ENCODE measurements around the gene SERPING1.

SERPING1 gene

DNA sequence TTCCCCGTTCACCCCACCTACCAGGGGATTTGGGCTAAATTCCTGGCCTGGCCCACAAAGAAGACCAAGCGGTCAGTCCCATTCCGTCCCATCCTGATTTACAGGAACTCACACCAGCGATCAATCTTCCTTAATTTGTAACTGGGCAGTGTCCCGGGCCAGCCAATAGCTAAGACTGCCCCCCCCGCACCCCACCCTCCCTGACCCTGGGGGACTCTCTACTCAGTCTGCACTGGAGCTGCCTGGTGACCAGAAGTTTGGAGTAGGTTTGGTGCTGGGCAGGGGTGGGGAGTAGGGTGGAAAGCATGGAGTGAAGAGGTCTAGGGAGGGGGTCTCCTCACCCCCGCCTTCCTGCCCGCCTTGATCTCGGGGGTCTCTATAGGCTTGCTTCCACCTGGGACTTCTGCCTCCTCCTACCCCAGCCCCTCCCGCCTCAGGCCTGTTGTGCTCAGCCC, at the start of gene SERPING1:
TSS of gene SERPING1 (plus strand) at position 225 of the 455 bp plus-strand sequence. CDS start 586 bp downstream, outside the sequence.
- DNase-seq: peak; percentile 79

DNA sequence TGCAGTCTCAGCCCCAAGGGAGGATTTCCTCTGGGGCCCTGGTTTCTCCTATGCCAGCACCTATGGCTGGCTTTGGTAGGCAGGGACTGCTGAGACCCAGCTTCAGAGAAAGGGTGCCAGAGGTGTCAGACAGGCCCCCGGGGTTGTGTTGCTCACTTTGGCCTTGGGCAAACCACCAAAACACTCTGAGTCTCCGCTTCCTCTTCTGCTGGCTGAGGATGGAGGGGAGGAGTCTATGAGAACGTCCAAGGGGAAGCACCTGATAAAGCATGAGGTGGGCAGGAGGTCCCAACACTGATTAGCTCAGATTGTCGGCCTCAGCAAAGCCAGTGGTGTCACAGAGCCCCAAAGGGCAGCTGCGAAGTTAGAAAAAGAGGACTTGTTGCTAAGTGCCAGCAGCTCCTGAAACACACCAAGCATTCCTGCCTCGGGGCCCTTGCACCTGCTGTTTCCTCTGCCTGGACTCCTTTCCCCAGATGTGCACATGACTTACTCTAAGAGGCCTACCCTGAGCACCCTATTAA, 49.6 kb upstream of the SERPING1 start:
- no peak for DNase-seq

DNA sequence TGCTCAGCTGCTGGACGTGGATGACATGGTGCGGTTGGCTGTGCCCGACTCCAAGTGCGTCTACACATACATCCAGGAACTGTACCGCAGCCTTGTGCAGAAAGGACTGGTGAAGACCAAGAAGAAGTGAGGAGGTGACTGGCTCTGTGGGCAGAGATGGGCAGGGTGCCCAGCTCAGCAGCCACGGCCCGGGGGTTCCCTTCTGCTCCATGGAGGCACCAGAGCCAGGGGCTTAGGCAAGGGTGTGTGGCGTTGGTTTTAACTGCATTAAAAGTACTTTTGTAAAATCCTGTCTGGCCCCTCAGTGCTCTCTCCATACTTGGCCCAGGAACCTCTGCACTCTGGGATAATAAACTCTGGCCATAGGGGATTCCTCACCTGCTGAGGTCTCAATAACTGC, 47.5 kb upstream of the SERPING1 start:
- DNase-seq: no peak

DNA sequence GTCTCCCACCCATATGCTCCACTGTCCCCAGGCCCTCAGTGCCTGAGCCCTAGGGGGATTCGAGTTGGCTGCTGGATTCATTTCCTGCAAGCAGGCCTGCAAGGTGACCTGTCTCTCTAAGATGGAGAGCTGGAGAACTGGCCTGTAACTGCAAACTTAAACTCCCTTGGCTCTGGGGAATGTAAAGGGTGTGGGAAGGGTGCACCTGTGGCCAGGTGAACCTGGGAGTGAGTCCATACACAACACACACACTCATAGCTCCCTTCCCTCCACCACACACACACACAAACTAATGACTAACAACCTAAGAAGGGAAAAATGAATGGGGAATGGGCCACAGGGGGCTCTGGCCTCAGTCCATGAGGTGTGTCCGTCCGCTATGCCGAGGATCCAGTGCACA, 45.5 kb upstream of the SERPING1 start:
- DNase-seq: no peak

DNA sequence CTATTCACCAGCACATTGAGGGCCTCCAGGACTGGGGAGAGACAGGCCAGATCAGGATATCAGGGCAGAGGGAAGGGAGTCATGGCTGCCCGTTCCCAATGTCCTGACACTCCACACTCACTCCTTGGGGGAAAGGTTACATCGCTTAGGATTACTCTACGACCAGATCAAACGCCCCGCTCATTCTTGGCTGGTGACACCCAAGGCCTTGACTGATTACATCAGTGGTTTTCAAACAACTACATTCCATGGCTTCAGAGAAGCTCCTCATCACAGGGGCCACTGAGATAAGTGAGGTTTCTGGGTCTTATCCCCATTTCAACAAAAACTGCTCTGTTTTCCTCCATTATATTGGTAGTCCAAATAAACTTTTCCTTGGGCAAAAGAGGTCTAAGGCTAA, 45.0 kb upstream of the SERPING1 start:
- DNase-seq: no peak

DNA sequence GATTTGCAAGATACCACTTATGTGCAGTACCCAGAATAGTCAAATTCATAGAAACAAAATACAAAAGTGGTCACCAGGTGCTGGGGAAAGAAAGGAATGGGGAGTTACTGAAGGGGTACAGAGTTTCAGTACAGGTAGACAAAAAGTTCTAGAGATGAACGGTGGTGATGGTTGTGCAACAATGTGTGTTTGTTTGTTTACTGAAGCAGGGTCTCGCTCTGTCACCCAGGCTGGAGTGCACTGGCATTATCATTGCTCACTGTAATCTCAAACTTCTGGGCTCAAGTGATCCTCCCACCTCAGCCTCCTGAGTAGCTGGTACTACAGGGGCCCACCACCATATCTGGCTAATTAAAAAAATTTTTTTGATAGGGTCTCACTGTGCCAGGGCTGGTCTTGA, 42.1 kb upstream of the SERPING1 start:
- DNase-seq: no peak

DNA sequence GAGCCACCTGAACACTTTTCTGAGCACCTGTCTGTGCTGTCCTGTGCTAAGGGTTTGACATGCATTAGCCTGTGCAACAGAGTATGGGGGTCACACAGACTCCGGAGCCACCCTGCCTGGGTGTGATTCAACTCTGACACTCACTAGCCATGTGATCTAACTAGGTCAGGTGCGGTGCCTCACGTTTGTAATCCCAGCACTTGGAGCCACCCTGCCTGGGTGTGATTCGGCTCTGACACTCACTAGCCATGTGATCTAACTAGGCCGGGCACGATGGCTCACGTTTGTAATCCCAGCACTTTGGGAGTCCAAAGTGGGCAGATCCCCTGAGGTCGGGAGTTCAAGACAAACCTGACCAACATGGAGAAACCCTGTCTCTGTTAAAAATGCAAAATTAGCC, 41.4 kb upstream of the SERPING1 start:
- no peak for DNase-seq

DNA sequence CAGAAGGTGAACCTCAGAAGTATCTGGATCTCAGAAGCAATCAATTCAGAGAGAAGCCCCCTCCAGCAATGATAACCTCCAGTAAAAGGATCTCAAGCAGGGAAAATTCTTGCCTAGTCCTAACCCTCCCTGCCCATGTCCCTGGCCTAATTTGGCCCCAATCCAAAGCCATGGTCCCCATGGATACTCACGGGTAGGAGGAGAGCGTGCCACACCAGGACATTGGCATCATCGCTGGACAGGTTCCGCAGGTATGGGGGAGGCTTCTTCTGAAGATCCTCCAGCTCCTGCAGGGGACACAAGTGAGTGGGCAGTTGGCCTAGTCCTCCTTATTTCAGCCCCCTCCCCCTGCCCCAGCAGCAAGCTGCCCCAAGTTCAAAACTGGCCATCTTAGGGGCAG, 37.3 kb upstream of the SERPING1 start:
- no peak for DNase-seq

DNA sequence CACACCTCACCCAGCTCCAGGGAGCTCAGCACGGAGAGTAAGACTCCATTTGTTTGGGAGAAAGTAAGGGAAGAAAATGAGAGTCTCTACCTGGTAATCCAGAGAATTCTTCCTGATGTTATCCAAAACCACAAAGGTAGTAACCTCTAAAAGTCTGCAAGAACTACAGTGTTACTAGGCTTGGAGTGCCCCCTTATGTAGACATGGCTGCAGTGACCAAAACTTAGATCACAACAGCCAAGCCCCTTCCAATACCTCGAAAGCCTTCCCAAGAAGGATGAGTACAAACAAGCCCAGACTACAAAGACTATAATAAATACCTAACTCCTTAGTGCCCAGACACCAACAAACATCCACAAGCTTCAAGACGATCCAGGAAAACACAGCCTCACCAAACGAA, 34.9 kb upstream of the SERPING1 start:
- DNase-seq: no peak

DNA sequence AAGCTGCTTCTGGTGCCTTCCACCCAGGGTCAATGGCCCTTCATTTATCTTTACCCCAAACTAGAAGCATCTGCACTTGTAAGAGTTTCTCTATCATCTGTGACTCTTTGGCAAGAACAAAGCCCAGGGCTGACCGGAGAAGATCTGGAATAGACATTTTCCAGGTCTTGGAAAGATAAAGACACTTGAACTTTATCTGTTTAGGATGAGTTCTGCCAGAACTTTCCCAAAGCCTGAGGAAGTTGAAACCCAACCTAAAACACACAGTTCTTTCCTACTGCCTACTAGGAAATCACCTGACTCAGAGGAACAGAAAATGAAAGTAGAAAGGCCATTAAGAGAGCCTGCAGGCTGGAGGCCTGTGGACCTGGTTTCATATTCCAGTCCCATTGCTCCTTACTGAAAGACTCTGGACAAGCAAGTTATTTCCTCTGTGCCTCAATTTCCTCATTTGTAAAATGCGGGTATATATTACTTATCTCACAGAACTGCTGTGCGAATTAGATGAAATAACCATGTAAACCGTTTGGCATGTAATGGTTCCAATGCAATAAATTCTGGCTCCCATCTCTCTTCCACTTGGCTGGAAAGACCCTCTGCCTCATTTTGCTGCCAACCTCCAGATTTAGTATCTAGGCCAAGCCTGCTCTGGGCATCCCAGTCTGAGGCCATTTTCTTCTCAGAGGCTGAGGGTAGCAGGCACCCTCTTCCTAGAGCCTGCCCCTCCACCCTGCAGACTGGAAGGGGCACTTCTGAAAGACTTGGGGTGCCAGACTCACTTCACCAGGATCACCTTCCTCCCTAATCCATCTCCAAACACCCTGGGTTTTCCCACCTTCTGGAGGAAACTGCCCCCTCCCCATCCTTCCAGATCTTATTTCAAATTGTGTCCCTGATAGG, 31.2 kb upstream of the SERPING1 start:
- no peak for DNase-seq

DNA sequence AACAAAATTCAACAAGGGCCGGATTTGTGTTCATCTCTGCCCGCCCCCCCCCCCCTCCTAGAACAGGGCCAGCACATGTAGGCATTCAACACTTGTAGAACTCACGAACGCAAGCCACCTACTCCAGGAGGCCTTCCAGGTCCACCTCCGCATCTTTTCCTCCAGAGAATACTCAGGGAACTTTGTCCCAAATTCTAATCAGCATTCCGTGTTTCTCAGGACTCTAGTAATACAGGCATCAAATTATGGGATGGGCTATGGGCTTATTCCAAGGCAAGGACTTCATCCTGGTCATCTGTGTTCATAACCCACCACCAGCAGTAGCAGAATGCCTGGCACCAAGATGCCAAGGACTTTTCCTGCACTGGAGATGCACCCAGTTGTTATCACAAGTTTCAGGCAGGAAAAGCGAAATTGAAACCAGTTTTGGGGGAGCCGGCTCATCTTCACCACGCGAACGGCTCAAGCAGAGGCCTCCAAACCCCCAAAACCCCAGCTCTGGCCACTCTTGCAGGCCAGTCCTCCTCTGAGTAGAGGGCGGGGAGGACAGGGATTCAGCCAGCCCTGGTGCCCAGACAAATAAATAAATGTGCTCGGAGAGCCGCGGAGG, 30.5 kb upstream of the SERPING1 start:
- DNase-seq: no peak

DNA sequence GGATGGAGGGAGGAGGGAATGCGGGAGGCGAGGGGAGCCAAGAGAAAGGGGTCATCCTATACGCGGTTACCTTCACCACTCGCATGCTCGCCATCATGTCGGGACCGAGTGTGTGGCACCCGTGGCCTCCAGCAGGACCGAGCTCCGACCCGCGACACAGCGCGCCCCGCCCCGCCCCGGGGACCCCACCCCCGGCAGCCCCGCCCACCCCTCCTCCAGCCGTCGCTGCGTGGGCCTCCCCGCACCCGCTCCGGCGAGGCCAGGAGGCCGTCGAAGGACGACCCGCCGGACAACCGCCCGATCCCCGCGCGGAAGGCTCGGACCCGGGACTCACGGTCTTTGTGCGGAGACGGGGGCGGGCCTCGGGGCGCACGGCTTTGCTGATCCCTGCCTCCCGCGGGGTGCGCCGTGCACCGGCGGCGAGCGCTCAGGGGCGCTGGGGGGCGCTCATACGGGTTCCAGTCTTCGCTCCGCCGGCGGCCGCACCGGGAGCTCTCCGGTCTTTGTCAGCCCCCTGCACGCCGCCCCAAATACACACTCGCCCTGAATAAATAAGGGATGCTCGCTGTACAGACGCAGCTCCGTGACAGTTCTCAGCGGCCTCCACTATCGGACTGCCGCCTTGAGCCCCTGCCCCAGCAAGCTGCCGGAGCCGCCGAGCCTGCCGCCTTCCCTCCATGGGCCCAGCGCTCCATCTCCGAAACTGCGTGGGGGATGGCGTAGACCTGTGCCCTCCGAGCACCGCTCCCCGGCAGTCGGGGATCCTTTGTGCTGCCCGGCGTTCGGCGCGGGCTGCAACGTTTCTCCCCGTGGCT, 29.8 kb upstream of the SERPING1 start, which contains the start of gene UBE2L6:
TSS of gene UBE2L6 (minus strand) at position 158 of the 815 bp plus-strand sequence. CDS start at position 97, 61 bp downstream.
- DNase-seq: peak; percentile 66

DNA sequence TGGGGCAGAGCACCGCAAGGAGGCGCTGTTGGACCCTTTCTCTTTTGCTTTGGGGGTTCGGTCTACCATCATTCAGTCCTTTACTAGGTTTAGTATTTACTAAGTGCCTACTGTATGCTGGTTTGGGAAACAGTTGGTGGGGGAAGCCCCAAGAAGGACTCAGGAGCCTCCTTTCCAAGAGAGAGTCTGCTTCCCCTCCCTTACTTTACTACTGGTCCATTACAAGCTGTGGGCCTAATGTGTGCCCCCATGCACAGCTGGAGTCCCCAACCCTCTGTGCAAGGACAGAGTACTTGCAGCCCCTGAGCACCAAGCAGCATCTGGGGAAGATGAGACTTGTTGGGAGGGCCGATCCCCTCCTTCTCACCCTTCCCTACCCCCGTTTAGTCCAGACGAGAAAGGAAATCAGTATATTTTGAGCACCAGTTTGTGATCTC, 29.1 kb upstream of the SERPING1 start:
- DNase-seq: peak; percentile 88

DNA sequence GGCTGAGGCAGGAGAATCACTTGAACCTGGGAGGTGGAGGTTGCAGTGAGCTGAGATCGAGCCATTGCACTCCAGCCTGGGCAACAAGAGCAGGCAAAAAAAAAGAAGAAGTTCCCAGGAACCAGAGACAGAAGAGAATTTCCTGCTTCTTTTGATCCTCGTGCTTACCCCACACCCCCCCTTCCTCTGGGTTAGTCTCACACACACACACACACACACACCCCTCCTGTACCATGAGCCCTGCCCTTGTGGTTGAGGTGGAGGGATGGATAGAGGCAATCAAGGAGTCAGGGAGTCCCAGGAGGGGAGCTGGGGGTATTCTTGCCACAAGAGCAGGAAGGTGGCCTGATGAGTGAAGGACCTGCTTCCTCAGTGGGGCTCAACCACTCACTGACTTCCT, 25.9 kb upstream of the SERPING1 start:
- DNase-seq: no peak

DNA sequence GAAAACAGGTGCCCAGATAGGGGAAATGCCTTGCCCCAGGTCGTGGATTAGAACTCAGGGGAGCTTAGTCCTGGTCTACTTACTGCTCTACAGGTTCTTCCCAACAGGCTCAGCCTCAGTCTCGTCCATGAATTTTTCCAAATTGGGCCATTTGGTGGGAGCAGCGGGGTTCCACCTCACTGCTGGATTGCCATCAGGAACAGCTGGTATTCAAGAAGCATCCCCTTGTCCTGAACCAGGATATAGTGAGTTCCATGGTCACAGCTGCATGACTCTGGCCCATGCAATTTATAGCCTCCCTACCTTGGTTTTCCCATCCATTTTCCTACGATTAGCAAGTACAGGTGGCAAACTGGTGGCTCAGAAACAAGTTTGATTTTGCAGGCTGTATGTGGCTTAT, 23.4 kb upstream of the SERPING1 start:
- DNase-seq: no peak

DNA sequence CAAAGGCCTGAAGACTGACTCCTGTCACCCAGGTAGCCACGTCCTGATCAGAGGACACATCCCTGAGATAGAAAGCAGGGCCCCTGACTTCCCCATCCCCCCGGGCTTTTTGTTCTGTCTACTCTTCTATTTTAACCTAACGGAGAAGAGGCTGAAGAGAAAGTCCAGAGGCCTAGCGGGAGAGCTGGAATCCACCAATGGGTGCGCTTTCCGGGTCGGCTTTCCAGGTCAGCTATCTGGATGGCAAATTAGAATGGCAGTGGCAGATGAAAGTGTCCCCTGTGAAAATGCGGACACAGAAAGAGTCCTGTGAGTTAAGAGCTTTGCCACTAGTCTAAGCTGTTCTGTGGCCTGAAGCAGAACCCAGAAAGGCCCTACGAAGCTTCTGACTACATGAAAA, 13.1 kb upstream of the SERPING1 start:
- DNase-seq: no peak

DNA sequence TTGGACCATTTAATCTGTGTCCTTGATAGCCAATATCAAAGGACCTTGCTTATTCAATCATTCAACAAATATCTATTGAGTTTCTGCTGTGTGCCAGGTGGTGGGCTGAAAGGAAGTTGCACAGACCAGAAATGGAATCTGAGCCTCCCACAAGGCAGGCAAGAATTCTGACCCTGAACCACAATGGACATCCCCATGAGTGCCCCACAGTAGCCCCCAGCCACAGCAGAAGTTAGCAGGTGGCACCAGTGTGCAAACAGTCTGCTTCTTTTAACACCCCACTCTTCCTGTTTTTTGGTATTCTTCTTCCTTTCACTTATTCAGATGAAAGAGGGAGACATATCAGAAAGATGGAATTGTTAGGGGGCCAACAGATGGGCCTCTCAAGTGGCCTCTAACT, 12.2 kb upstream of the SERPING1 start:
- DNase-seq: no peak

DNA sequence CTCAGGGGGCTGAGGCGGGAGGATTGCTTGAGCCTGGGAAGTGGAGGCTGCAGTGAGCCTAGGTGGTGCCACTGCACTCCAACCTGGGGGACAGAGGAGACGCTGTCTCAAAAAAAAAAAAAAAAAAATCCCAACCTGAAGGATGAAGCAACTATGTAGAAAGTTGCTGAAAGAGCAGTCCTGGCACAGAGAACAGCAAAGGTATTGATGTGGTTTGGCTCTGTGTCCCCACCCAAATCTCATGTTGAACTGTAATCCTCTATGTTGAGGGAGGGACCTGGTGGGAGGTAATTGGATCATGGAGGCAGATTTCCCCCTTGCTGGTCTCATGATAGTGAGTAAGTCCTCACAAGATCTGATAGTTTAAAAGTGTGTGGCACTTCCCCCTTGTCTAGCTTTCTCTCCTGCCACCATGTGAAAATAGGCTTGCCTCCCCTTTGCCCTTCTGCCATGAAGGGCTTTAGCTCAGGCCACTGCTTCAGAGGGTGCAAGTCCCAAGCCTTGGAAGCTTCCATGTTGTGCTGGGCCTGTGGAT, 10.7 kb upstream of the SERPING1 start:
- no peak for DNase-seq

DNA sequence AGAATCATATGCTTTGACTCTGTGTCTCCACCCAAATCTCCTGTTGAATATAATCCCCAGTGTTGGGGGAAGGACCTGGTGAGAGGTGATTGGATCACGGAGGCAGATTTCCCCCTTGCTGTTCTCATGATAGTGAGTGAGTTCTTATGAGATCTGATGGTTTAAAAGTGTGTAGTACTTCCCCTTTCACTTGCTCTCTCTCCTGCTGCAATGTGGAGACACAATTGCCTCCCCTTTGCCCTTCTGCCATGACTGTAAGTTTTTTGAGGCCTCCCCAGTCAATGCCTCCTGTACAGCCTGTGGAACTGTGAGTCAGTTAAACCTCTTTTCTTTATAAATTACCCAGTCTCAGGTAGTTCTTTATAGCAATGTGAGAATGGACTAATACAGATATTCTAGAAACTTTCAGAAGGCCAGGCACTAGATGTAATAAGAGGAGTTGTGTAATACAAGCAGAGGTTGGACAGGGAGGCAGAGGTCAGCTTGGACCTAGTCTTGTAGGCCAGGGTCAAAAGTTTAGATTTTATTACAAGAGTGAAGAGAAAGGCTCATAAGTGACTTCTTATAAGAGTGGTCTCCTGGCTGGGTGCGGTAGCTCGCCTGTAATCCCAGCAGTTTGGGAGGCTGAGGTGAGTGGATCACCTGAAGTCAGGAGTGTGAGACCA, 9.3 kb upstream of the SERPING1 start:
- no peak for DNase-seq

DNA sequence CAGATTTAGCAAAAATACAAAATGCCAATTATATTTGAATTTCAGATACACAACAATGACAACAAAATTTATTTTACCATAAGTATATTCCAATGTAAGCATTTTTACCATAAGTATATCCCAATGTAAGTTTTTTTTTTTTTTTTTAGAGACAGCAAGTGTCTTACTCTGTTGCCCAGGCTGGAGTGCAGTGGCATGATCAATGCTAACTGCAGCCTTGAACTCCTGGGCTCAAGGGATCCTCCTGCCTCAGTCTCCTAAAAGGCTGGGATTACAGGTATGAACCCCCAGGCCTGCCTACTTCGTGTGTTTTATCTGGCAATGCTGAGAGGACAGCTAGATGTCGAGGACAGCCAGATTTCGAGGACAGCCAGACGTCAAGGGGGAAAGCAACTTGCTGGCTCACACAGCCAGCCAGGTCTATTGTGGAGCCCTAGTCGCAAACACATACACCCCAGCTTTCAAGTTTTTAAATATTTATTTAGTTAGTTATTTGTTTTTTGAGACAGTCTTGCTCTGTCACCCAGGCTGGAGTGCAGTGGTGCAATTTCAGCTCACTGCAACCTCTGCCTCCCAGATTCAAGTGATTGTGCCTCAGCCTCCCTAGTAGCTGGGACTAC, 1.1 kb upstream of the SERPING1 start:
- no peak for DNase-seq
